OCI-LY3 (cell line): ENCODE measurements around the gene ATG14.

Experiments used
- H2AFZ ChIP-seq: fragments of 200-600, 300-600 bp; shearing (Covaris generic); 2 replicates; pipeline ENCODE4 v1.6.0; 2014; ENCODE audit warnings: antibody characterized with exemption, low read depth, low read length
- H3K27ac ChIP-seq: fragments of 200-600, 300-600 bp; sonication (generic); 2 replicates; pipeline ENCODE4 v1.5.1; 2014; ENCODE audit warnings: mild to moderate bottlenecking, low read length, moderate library complexity, mixed read lengths
- H3K27me3 ChIP-seq: fragments of 200-600, 300-600 bp; sonication (generic); 2 replicates; pipeline ENCODE4 v1.6.1; 2014; ENCODE audit warnings: low read depth, low read length, mixed read lengths
- H3K36me3 ChIP-seq: fragments of 200-600, 300-600 bp; sonication (generic); replicated peaks from 2 replicates; pipeline ENCODE3; 2014; ENCODE audit warnings: low read depth, low read length, mixed read lengths
- H3K4me1 ChIP-seq: fragments of 300-600, 200-600 bp; sonication (generic); 2 replicates; pipeline ENCODE4 v1.6.1; 2014; ENCODE audit warnings: low read length, mixed read lengths
- H3K4me2 ChIP-seq: fragments of 200-600, 300-600 bp; sonication (generic); 2 replicates; pipeline ENCODE4 v1.6.1; 2014; ENCODE audit warnings: low read length, mixed read lengths
- H3K4me3 ChIP-seq: fragments of 300-600, 200-600 bp; sonication (generic); 2 replicates; pipeline ENCODE4 v1.5.1; 2014; ENCODE audit warnings: antibody characterized with exemption, mild to moderate bottlenecking, low read length, moderate library complexity
- H3K79me2 ChIP-seq: fragments of 300-600, 200-600 bp; shearing (Covaris generic); 2 replicates; pipeline ENCODE4 v1.6.1; 2014; ENCODE audit warnings: mild to moderate bottlenecking, low read length, mixed read lengths
- H3K9ac ChIP-seq: fragments of 300-600, 200-600 bp; shearing (Covaris generic); 2 replicates; pipeline ENCODE4 v1.6.0; 2014; ENCODE audit warnings: mild to moderate bottlenecking, low read length, moderate library complexity
- H3K9me3 ChIP-seq: fragments of 200-600, 300-600 bp; shearing (Covaris generic); 2 replicates; pipeline ENCODE4 v1.6.1; 2014; ENCODE audit warnings: low read length, mixed read lengths; ENCODE audit not compliant: insufficient read depth
- H4K20me1 ChIP-seq: fragments of 200-600, 300-600 bp; sonication (generic); 2 replicates; pipeline ENCODE4 v1.6.1; 2016; ENCODE audit warnings: low read length, mixed read lengths; ENCODE audit not compliant: insufficient read depth
- EZH2phosphoT487 ChIP-seq: fragments of 200-600 bp; shearing (Covaris generic); IDR thresholded peaks from 2 replicates; pipeline ENCODE4 v1.6.1; 2018; ENCODE audit warnings: antibody characterized with exemption, mixed run types, low read depth
- TF ChIP-seq, protein P1 (sequence below): fragments of 200-600, 300-600 bp; sonication (generic); IDR thresholded peaks from 2 replicates; pipeline ENCODE4 v1.5.1; 2014; ENCODE audit warnings: antibody characterized with exemption, low read length, low read depth

Gene ATG14

DNA sequence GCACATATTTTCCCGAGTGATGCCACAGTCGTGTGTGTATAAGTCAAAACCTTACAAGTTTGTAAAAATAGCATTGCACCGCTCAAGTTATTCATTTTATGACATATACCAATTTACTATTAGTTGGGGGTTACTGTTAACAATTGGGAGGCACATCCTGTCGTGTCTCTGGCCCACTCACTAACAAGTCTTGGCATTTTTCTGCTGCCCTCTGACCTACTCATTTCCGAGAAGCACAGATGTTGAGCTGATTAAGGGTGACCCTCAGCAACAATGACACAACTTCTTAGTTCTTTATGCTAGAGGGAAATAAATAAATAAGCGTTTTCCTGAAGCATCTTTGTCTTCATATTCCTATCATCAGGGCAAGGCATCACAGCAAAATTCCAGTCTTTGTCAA is 6.8 kb upstream of the ATG14 start:
- H2AFZ ChIP-seq: no peak overlapping the region
- peaks cover 8% of the 10 kb centered on the region; the same call in 1 of the 2 replicates for H3K27me3 ChIP-seq
- no peaks in the 10 kb centered on the region for H4K20me1 ChIP-seq
- no peak overlapping the region for H3K4me2 ChIP-seq
- no peak overlapping the region for H3K27ac ChIP-seq
- H3K36me3 ChIP-seq: no peaks in the 10 kb centered on the region
- no peaks in the 10 kb centered on the region for H3K79me2 ChIP-seq
- H3K9me3 ChIP-seq: no peaks in the 10 kb centered on the region
- no peak overlapping the region for H3K9ac ChIP-seq
- H3K4me1 ChIP-seq: no peaks in the 10 kb centered on the region
- TF ChIP-seq, protein P1, sequence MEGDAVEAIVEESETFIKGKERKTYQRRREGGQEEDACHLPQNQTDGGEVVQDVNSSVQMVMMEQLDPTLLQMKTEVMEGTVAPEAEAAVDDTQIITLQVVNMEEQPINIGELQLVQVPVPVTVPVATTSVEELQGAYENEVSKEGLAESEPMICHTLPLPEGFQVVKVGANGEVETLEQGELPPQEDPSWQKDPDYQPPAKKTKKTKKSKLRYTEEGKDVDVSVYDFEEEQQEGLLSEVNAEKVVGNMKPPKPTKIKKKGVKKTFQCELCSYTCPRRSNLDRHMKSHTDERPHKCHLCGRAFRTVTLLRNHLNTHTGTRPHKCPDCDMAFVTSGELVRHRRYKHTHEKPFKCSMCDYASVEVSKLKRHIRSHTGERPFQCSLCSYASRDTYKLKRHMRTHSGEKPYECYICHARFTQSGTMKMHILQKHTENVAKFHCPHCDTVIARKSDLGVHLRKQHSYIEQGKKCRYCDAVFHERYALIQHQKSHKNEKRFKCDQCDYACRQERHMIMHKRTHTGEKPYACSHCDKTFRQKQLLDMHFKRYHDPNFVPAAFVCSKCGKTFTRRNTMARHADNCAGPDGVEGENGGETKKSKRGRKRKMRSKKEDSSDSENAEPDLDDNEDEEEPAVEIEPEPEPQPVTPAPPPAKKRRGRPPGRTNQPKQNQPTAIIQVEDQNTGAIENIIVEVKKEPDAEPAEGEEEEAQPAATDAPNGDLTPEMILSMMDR: no peak
- TF ChIP-seq EZH2phosphoT487: no peak
- no peak overlapping the region for H3K4me3 ChIP-seq

DNA sequence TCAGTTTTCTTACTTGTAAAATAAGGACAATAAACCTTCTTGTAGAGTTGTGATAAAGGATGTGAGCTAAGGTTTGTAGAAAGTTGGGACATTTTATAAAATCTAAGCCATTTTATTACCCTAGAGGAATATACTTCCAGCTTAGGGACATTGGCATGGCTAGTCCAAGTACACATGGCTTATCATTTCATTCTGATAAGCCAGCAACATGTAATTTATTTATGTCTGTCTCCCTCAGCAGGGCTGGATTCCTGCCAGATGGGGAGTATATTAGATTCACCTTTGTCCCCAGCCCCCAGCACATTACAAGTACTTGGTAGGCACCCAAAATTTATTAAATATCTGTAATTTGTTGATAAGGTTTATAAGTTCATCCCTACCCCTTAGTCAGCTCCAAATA is 6.3 kb upstream of the ATG14 start:
- Histone ChIP-seq H3K27ac (no peak overlapping the region), H4K20me1 (no peaks in the 10 kb centered on the region), H3K9me3 (no peaks in the 10 kb centered on the region), H3K4me1 (no peaks in the 10 kb centered on the region), H3K36me3 (no peaks in the 10 kb centered on the region), H3K9ac (no peak overlapping the region), H3K4me2 (no peak overlapping the region), H2AFZ (no peak overlapping the region), H3K27me3 (peaks cover 8% of the 10 kb centered on the region; the same call in 1 of the 2 replicates), H3K79me2 (no peaks in the 10 kb centered on the region), H3K4me3 (no peak overlapping the region)
- no peak for TF ChIP-seq EZH2phosphoT487
- TF ChIP-seq, protein P1: no peak

DNA sequence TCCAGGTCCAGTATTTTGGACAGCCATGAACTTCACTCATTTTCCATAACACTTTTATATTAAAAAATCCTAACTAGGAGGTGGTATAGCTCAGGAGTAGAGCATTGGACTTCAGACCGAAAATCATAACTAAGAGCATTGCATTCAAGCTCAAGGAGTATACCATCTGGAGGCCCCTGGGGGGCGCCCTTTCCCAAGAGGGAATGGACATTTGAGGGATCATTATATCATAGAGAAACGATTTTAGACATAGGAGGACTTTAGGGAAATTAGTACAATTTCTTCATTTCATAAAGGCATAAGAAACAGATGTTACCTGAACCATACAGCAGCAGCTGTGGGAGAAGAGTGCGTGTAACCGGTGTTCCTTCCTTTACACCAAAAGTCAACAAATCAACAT is 5.2 kb upstream of the ATG14 start:
- H2AFZ ChIP-seq: 0 out of 2 replicates have a peak overlapping the region, but pooled peaks have one; percentile 41
- H3K4me2 ChIP-seq: peak overlapping the region; percentile 33
- H3K4me1 ChIP-seq: peaks cover 7% of the 10 kb centered on the region
- no peak overlapping the region for H3K27ac ChIP-seq
- no peak for TF ChIP-seq EZH2phosphoT487
- TF ChIP-seq, protein P1: peak; percentile 82
- no peak overlapping the region for H3K9ac ChIP-seq
- no peak overlapping the region for H3K4me3 ChIP-seq
- no peaks in the 10 kb centered on the region for H3K9me3 ChIP-seq
- H3K36me3 ChIP-seq: no peaks in the 10 kb centered on the region
- H3K27me3 ChIP-seq: peaks cover 8% of the 10 kb centered on the region; the same call in 1 of the 2 replicates
- H3K79me2 ChIP-seq: no peaks in the 10 kb centered on the region
- H4K20me1 ChIP-seq: no peaks in the 10 kb centered on the region

GRCh38 chr14:55414551-55414950 is 2.9 kb upstream of the ATG14 start:
- Histone ChIP-seq H3K27ac (no peak overlapping the region), H3K9ac (no peak overlapping the region), H3K4me1 (peaks cover 16% of the 10 kb centered on the region), H3K27me3 (peaks cover 8% of the 10 kb centered on the region; the same call in 1 of the 2 replicates), H3K79me2 (peaks cover 20% of the 10 kb centered on the region), H3K36me3 (no peaks in the 10 kb centered on the region), H2AFZ (no peak overlapping the region), H4K20me1 (no peaks in the 10 kb centered on the region), H3K4me3 (no peak overlapping the region), H3K9me3 (no peaks in the 10 kb centered on the region), H3K4me2 (no peak overlapping the region)
- TF ChIP-seq, protein P1: no peak
- no peak for TF ChIP-seq EZH2phosphoT487
